Esophagus muscularis mucosa (tissue), 3 donors: ENCODE results near the gene MYBPC2.

ENCODE experiments used
- CTCF ChIP-seq, 3 experiments: fragments of 200-600 bp in 2 of 3; fragments of 450-650 bp in 1 of 3; sonication (generic) in 2 of 3; IDR thresholded peaks; one replicate each; pipeline ENCODE4 v1.5.1; 2017 to 2019; ENCODE audit warnings: antibody characterized with exemption in 3 of 3, mild to moderate bottlenecking in 2 of 3, moderate library complexity in 1 of 3
- POLR2A ChIP-seq: fragments of 450-650 bp; IDR thresholded peaks from one replicate; pipeline ENCODE4 v1.6.1; 2017; ENCODE audit warnings: antibody characterized with exemption, moderate library complexity, mild to moderate bottlenecking, low read depth
- POLR2AphosphoS5 ChIP-seq, 2 donors: sonication (generic); formaldehyde crosslinking; IDR thresholded peaks; one replicate each; pipeline ENCODE4 v1.6.1; 2017; ENCODE audit warnings: antibody characterized with exemption in 2 of 2

- TF ChIP-seq POLR2A (no peak), CTCF (IDR thresholded peaks at IDR 0.05) (no peak), POLR2AphosphoS5 (IDR thresholded peaks at IDR 0.05) (no peak)
These were observed 57.7 kb downstream of the MYBPC2 start for GRCh38 chr19:50490411-50490811.
